CD4-positive, alpha-beta memory T cell (primary cell): ENCODE results near the gene CRYGA. TPM values are rescaled to one million over a fixed set of nuclear protein-coding genes. Genes with fewer than 3 reads are reported as not detected.

ENCODE experiments used
- CTCF ChIA-PET: fragments of 350-600 bp; sonication (Branson Sonifier 250); formaldehyde crosslinking; loops from one replicate; lab custom pipeline; 2021; ENCODE audit warnings: inconsistent platforms; ENCODE audit not compliant: partially characterized antibody; lab: Charles Lee
- POLR2A ChIA-PET: fragments of 350-600 bp; sonication (Branson Sonifier 250); formaldehyde crosslinking; loops from one replicate; lab custom pipeline; 2021; ENCODE audit not compliant: partially characterized antibody; lab: Charles Lee
- DNase-seq, 5 donors: peaks; one replicate each; pipeline versions ENCODE4 v3.0.0 to v3.0.0-alpha.2; 2020 to 2022; ENCODE audit warnings: mixed read lengths in 1 of 5
- H3K27ac ChIP-seq: one replicate; pipeline ENCODE4 v1.7.0; 2013; ENCODE audit warnings: low read depth, low read length
- H3K27me3 ChIP-seq: 2 replicates; pipeline ENCODE4 v1.7.0; 2013; ENCODE audit warnings: mild to moderate bottlenecking, low read length, moderate library complexity; ENCODE audit not compliant: insufficient read depth
- H3K36me3 ChIP-seq: 2 replicates; pipeline ENCODE4 v1.7.0; 2013; ENCODE audit warnings: mild to moderate bottlenecking, low read length, moderate library complexity; ENCODE audit not compliant: insufficient read depth
- H3K4me1 ChIP-seq: 2 replicates; pipeline ENCODE4 v1.7.0; 2013; ENCODE audit warnings: mild to moderate bottlenecking, low read length, moderate library complexity; ENCODE audit not compliant: insufficient read depth
- H3K4me3 ChIP-seq, 2 donors: one replicate each; pipeline ENCODE4 v1.7.0; 2013; ENCODE audit warnings: low read length in 2 of 2, mild to moderate bottlenecking in 1 of 2
- H3K9me3 ChIP-seq, 2 donors: one replicate each; pipeline ENCODE4 v1.7.0; 2013; ENCODE audit warnings: low read length in 2 of 2, control low read depth in 1 of 2; ENCODE audit not compliant: control insufficient read depth in 1 of 2
- H3K27ac Mint-ChIP-seq, 7 donors: one replicate each; pipeline ENCODE4 v1.8.0; 2020 to 2021; ENCODE audit warnings: mixed read lengths in 7 of 7, mild to moderate bottlenecking in 6 of 7, inconsistent platforms in 3 of 7, moderate library complexity in 3 of 7
- H3K27me3 Mint-ChIP-seq, 2 donors: one replicate each; pipeline ENCODE4 v1.8.0; 2020 to 2021; ENCODE audit warnings: mixed read lengths in 2 of 2
- H3K36me3 Mint-ChIP-seq, 2 donors: one replicate each; pipeline ENCODE4 v1.8.0; 2020 to 2021; ENCODE audit warnings: mixed read lengths in 2 of 2, inconsistent platforms in 1 of 2, mild to moderate bottlenecking in 1 of 2
- H3K4me1 Mint-ChIP-seq, 4 donors: one replicate each; pipeline ENCODE4 v1.8.0; 2020 to 2021; ENCODE audit warnings: mixed read lengths in 4 of 4, mild to moderate bottlenecking in 1 of 4
- H3K4me3 Mint-ChIP-seq, 8 donors: one replicate each; pipeline ENCODE4 v1.8.0; 2020 to 2021; ENCODE audit warnings: mixed read lengths in 8 of 8, mild to moderate bottlenecking in 7 of 8, moderate library complexity in 6 of 8, inconsistent platforms in 3 of 8
- H3K9me3 Mint-ChIP-seq, 8 donors: one replicate each; pipeline ENCODE4 v1.8.0; 2020 to 2021; ENCODE audit warnings: mixed read lengths in 8 of 8, mild to moderate bottlenecking in 5 of 8, inconsistent platforms in 3 of 8, moderate library complexity in 1 of 8
- intact Hi-C: fragments of 100-400 bp; cut with micrococcal nuclease; formaldehyde crosslinking; loops from one replicate; pipeline ENCODE4 v1.15.1; 2023
- polyA plus RNA-seq, 2 donors: library from polyadenylated mRNA; unstranded; fragments of 300-500 nt; fragmentation: Illumina TruSeq; gene quantifications; one replicate each; pipeline ENCODE4 v1.2.3, GENCODE V29; 2021
- total RNA-seq, 2 experiments: library from RNA; stranded (reverse); gene quantifications; one replicate each; pipeline ENCODE4 v1.2.3, GENCODE V29; 2021

CRYGA gene, protein sequence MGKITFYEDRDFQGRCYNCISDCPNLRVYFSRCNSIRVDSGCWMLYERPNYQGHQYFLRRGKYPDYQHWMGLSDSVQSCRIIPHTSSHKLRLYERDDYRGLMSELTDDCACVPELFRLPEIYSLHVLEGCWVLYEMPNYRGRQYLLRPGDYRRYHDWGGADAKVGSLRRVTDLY
- not detected for total RNA-seq
- polyA plus RNA-seq, result not detected

DNA sequence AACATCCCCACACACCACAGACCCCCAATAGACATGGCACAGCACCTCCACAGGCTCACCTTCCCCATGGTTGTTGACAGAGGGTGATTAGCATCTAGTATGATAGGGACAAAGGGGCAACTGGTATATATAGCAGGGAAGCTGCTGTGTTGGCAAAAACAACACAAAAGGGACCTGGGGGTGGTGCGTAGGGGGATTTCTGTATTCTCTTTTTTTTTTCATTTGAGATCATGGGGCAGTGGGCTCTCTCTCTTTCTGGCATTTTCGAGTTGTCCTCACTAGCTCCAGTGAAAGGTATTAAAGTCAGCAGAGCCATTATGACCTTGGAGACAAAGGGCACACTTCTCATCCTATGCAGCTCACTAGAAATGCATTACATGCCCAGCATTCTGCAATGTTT, at the start of gene CRYGA:
CRYGA (minus strand) TSS at position 101 of the 400 bp plus-strand sequence; CDS start at position 68, 33 bp downstream.
- H3K27me3 Mint-ChIP-seq, result peaks cover 12 to 14% of the 10 kb centered on the region in 2 donors
- no peaks in the 10 kb centered on the region for H3K36me3 Mint-ChIP-seq
- no peak within 1 kb of the TSS for H3K4me3 Mint-ChIP-seq
- Histone ChIP-seq H3K27ac (no peak within 1 kb of the TSS), H3K36me3 (no peaks in the 10 kb centered on the region), H3K4me1 (no peaks in the 10 kb centered on the region), H3K9me3 (no peaks in the 10 kb centered on the region), H3K4me3 (no peak within 1 kb of the TSS), H3K27me3 (no peaks in the 10 kb centered on the region)
- ChIA-PET CTCF (no interaction called here), POLR2A (no interaction called here)
- no peaks in the 10 kb centered on the region for H3K4me1 Mint-ChIP-seq
- intact Hi-C loops, result no loop called here
- no peak within 1 kb of the TSS for H3K27ac Mint-ChIP-seq
- no peaks in the 10 kb centered on the region for H3K9me3 Mint-ChIP-seq
- DNase-seq, result no peak

DNA sequence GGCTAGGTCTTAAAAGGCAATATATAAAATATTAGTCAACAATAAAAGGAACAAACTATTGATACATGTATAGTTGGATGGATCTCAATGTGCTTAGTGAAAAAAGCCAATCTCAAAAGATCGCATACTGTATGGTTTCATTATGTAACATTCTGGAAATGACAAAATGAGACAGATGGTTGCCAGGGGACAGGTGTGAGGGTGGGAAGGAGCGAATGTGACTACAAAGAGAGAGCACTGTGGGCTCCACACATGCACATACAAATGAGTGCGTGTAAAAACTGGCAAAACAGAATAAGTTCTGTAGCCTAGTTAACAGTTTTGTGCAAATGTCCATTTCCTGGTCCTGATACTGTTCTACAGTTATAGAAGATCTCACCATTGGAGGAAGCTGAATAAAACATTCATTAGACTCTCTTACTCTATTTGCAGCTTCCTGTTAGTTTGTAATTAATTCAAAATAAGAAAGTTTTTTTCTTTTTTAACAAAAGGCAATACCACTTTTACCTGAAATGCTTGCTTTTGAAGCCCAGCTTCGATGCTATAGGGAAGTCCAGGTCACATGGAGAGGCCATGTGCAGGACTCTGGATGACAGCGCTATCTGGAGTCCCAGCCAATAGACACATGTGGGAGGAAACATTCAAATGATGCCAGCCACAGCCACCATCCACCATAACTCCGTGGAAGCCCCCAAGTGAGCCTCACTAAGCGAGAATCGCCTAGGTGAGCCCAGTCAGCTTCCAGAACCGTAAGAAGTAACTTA, 47.5 kb upstream of the CRYGA start:
- H3K9me3 ChIP-seq, result no peaks in the 10 kb centered on the region
- no peak overlapping the region for H3K4me3 ChIP-seq
- no peaks in the 10 kb centered on the region for H3K36me3 ChIP-seq
- POLR2A ChIA-PET, result no interaction called here
- intact Hi-C loops, result no loop called here
- CTCF ChIA-PET, result no interaction called here
- peaks cover 6% of the 10 kb centered on the region in 2 donors for H3K27me3 Mint-ChIP-seq
- no peak overlapping the region for H3K4me3 Mint-ChIP-seq
- no peaks in the 10 kb centered on the region for H3K4me1 ChIP-seq
- H3K27ac Mint-ChIP-seq, result peak overlapping the region in 1 of 7 donors; percentile 67
- no peak overlapping the region for H3K27ac ChIP-seq
- H3K4me1 Mint-ChIP-seq, result peaks cover 0 to 7% (median 4%) of the 10 kb centered on the region in 4 donors
- no peaks in the 10 kb centered on the region for H3K9me3 Mint-ChIP-seq
- no peaks in the 10 kb centered on the region for H3K36me3 Mint-ChIP-seq
- DNase-seq, result no peak
- no peaks in the 10 kb centered on the region for H3K27me3 ChIP-seq

DNA sequence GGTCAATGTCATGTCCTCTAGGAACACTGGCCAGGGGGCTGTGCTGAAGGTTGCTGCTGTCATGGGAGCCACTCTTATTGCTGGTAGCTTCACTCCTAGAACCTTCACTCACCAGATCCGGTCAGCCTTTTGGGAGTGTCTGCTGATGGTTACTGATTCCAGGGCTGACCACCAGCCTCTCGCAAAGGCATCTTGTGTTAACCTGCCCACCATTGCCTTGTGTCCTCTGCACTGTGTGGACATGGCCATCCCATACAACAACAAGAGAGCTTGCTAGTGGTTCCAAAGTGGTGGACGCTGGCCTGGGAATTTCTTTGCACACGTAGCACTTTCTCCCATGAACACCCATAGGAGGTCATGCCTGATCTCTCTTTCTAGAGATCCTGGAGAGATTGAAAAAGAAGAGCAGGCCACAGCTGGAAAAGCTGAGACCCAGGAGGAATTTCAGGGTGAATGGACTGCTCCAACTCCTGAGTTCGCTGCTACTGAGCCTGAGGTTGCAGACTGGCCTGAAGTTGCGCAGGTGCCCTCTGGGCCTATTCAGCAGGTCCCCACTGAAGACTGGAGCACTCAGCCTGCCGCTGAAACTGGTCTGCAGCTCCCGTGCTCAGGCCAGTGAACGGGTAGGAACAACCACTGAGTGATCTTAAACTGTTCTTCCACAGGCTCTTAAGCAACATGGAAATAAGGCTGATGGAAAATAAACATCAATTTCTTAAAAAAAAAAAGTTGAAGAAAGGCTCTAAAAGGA, 45.1 kb upstream of the CRYGA start:
- intact Hi-C loops, result no loop called here
- DNase-seq, result no peak
- Mint-ChIP-seq H3K9me3 (no peaks in the 10 kb centered on the region), H3K36me3 (no peaks in the 10 kb centered on the region), H3K4me3 (no peak overlapping the region), H3K4me1 (peaks cover 0 to 2% (median under 1%) of the 10 kb centered on the region in 4 donors), H3K27ac (no peak overlapping the region), H3K27me3 (peaks cover 6% of the 10 kb centered on the region in 2 donors)
- no peaks in the 10 kb centered on the region for H3K36me3 ChIP-seq
- ChIA-PET POLR2A (no interaction called here), CTCF (no interaction called here)
- no peaks in the 10 kb centered on the region for H3K9me3 ChIP-seq
- H3K4me3 ChIP-seq, result no peak overlapping the region
- no peak overlapping the region for H3K27ac ChIP-seq
- no peaks in the 10 kb centered on the region for H3K27me3 ChIP-seq
- no peaks in the 10 kb centered on the region for H3K4me1 ChIP-seq

DNA sequence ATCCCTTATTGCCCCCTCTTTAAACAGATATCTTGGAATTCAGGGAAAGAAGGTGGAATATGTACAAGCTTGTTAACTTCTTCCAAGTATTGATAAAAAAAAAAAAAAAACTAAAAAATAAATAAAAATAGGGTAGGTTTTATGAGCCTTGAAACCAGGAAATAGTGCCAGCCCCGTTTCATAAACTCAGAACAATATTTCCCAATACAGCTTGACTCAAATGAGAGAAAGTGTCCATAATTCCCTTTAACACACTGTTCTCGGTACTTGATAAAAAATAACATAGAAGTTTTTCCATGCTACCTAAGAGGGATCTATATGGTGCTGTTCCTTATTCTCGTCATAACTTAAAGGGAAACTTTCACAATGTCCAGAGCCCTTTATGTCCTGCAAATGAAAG, 44.4 kb upstream of the CRYGA start:
- POLR2A ChIA-PET, result no interaction called here
- no peaks in the 10 kb centered on the region for H3K36me3 ChIP-seq
- Mint-ChIP-seq H3K36me3 (no peaks in the 10 kb centered on the region), H3K4me3 (no peak overlapping the region), H3K27ac (no peak overlapping the region), H3K4me1 (peaks cover 0 to under 1% (median 0%) of the 10 kb centered on the region in 4 donors), H3K27me3 (peaks cover 6% of the 10 kb centered on the region in 2 donors), H3K9me3 (no peaks in the 10 kb centered on the region)
- no peak for DNase-seq
- intact Hi-C loops, result no loop called here
- H3K4me3 ChIP-seq, result no peak overlapping the region
- CTCF ChIA-PET, result no interaction called here
- H3K9me3 ChIP-seq, result no peaks in the 10 kb centered on the region
- no peak overlapping the region for H3K27ac ChIP-seq
- H3K27me3 ChIP-seq, result no peaks in the 10 kb centered on the region
- H3K4me1 ChIP-seq, result no peaks in the 10 kb centered on the region

DNA sequence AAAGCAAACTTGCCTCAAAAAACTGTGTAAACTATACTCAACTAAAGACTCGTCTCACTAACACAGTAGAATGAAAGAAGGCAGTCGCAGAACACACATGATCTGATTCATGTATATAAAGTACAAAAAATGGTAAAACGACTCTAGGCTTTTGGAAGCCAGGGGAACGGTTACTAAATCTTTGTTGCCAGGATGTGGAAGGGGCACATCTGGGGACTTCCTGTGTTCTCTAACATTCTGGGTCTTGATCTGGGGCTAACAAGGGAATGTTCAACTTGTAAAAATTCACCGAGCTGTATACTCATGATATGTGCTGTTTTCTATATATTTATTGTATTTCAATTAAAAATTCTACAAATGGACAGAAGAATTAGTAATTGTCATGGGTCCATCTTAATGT, 40.8 kb upstream of the CRYGA start:
- H3K9me3 Mint-ChIP-seq, result no peaks in the 10 kb centered on the region
- Histone ChIP-seq H3K4me3 (no peak overlapping the region), H3K36me3 (no peaks in the 10 kb centered on the region), H3K27me3 (no peaks in the 10 kb centered on the region), H3K4me1 (no peaks in the 10 kb centered on the region), H3K27ac (no peak overlapping the region), H3K9me3 (no peaks in the 10 kb centered on the region)
- no peak for DNase-seq
- no peaks in the 10 kb centered on the region for H3K36me3 Mint-ChIP-seq
- H3K4me1 Mint-ChIP-seq, result no peaks in the 10 kb centered on the region
- H3K27ac Mint-ChIP-seq, result no peak overlapping the region
- CTCF ChIA-PET, result interaction anchor here (1.1 kb wide), 1 partner anchor 29 kb away, joined by 7 read pairs; no protein-coding TSS in a partner anchor
- H3K27me3 Mint-ChIP-seq, result peaks cover 2 to 4% of the 10 kb centered on the region in 2 donors
- no peak overlapping the region for H3K4me3 Mint-ChIP-seq
- POLR2A ChIA-PET, result no interaction called here
- intact Hi-C loops, result no loop called here

DNA sequence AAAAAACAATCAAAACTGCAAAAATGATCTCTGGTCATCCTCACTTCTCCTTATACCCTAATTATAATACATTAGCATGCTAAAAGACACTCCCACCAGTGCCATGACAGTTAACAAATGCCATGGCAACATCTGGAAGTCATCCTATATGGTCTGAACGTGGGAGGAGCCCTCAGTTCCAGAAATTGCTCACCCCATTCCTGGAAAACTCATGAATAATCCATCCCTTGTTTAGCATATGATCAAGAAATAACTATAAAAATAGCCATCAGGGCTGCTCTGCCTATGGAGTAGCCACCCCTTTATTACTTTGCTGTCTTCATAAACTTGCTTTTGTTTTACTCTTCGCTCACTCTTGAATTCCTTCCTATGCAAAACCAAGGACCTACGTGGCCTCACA, 32.1 kb upstream of the CRYGA start:
- H3K27ac ChIP-seq, result no peak overlapping the region
- H3K4me3 ChIP-seq, result no peak overlapping the region
- H3K27me3 ChIP-seq, result no peaks in the 10 kb centered on the region
- H3K4me3 Mint-ChIP-seq, result no peak overlapping the region
- no peaks in the 10 kb centered on the region for H3K36me3 ChIP-seq
- intact Hi-C loops, result no loop called here
- no peaks in the 10 kb centered on the region for H3K9me3 ChIP-seq
- no peaks in the 10 kb centered on the region for H3K4me1 ChIP-seq
- peaks cover 4 to 5% of the 10 kb centered on the region in 2 donors for H3K27me3 Mint-ChIP-seq
- POLR2A ChIA-PET, result no interaction called here
- H3K9me3 Mint-ChIP-seq, result no peaks in the 10 kb centered on the region
- CTCF ChIA-PET, result no interaction called here
- no peak for DNase-seq
- H3K36me3 Mint-ChIP-seq, result no peaks in the 10 kb centered on the region
- H3K4me1 Mint-ChIP-seq, result no peaks in the 10 kb centered on the region
- no peak overlapping the region for H3K27ac Mint-ChIP-seq

DNA sequence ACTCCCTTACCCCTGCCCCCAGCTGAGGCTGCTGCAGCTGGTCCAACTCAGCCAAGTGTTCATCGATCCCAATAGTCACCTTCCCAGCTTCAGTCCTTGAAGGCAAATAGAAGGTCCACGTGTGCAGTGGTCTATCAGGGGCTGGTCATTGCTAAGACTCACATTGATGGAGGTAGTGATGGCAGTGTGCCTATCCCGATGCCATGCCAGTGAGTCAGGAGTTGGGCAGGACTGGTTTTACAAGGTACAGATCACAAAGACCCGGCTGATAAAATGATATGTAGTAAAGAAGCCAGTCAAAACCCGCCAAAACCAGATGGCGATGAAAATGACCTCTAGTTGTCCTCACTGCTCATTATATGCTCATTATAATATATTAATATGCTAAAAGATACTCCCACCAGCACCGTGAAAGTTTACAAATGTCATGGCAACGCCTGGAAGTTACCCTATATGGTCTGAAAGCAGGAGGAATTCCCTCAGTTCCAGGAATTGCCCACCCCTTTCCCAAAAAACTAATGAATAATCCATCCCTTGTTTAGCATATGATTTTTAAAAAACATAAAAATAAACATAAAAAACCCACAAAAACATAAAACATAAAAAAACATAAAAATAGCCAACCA, 29.3 kb upstream of the CRYGA start:
- intact Hi-C loops, result no loop called here
- no peaks in the 10 kb centered on the region for H3K36me3 ChIP-seq
- no peak overlapping the region for H3K27ac ChIP-seq
- H3K27me3 Mint-ChIP-seq, result peaks cover 7 to 8% of the 10 kb centered on the region in 2 donors
- no peaks in the 10 kb centered on the region for H3K4me1 ChIP-seq
- no peaks in the 10 kb centered on the region for H3K36me3 Mint-ChIP-seq
- no peak overlapping the region for H3K4me3 ChIP-seq
- no peaks in the 10 kb centered on the region for H3K9me3 Mint-ChIP-seq
- H3K9me3 ChIP-seq, result no peaks in the 10 kb centered on the region
- no peak overlapping the region for H3K4me3 Mint-ChIP-seq
- ChIA-PET CTCF (interaction anchor here (1.2 to 1.5 kb wide), 2 partner anchors 12 to 17 kb away, joined by 4 read pairs; no protein-coding TSS in a partner anchor), POLR2A (interaction anchor here (0.6 kb wide), 1 partner anchor 392 kb away, joined by 5 read pairs; no protein-coding TSS in a partner anchor)
- H3K4me1 Mint-ChIP-seq, result no peaks in the 10 kb centered on the region
- H3K27me3 ChIP-seq, result no peaks in the 10 kb centered on the region
- no peak overlapping the region for H3K27ac Mint-ChIP-seq
- DNase-seq, result no peak
